IMR-90 (cell line): ENCODE results near the gene TTC7B. TPM values are rescaled to one million over a fixed set of nuclear protein-coding genes. Genes with fewer than 3 reads are reported as not detected.

Experiments
- ATAC-seq: fragments of 200-7000 bp; cut with Tn5 transposase; 2 replicates; pipeline ENCODE4 v1.9.1; 2020; ENCODE audit warnings: low read depth, mild to moderate bottlenecking, moderate library complexity
- BruUV-seq: library from RNA; stranded (reverse); fragments of 400-500 nt; replicated peaks from 2 replicates; lab custom pipeline; 2021; lab: Mats Ljungman, UMichigan
- CTCF ChIA-PET: fragments of 300-600 bp; formaldehyde crosslinking; extraction: SDS; loops from one replicate; lab custom pipeline; 2021; ENCODE audit warnings: antibody characterized with exemption; lab: Yijun Ruan, JAX
- POLR2A ChIA-PET: fragments of 300-600 bp; sonication (Branson Sonifier 250); formaldehyde crosslinking; loops from one replicate; lab custom pipeline; 2022; ENCODE audit warnings: antibody characterized with exemption; ENCODE audit not compliant: unreplicated experiment; lab: Charles Lee
- DNase-seq: peaks from one replicate; pipeline ENCODE4 v3.0.0; 2013
- H2AFZ ChIP-seq: replicated peaks from 2 replicates; pipeline ENCODE3; 2013; ENCODE audit warnings: low read length, mild to moderate bottlenecking; ENCODE audit not compliant: poor library complexity
- H2AK5ac ChIP-seq: 2 replicates; pipeline ENCODE4 v1.6.1; 2013; ENCODE audit warnings: low read depth, low read length, inconsistent platforms
- H2AK9ac ChIP-seq: replicated peaks from 2 replicates; pipeline ENCODE3; 2013; ENCODE audit warnings: mild to moderate bottlenecking, low read depth, low read length, moderate library complexity; ENCODE audit not compliant: poor library complexity
- H2BK120ac ChIP-seq: 2 replicates; pipeline ENCODE4 v1.6.1; 2013; ENCODE audit warnings: low read depth, low read length, inconsistent platforms
- H2BK15ac ChIP-seq: 3 replicates; pipeline ENCODE4 v1.6.1; 2013; ENCODE audit warnings: low read depth, low read length, inconsistent platforms
- H2BK20ac ChIP-seq: 2 replicates; pipeline ENCODE4 v1.6.1; 2013; ENCODE audit warnings: low read depth, mild to moderate bottlenecking, inconsistent platforms, low read length, moderate library complexity
- H2BK5ac ChIP-seq: 2 replicates; pipeline ENCODE4 v1.6.1; 2013; ENCODE audit warnings: mild to moderate bottlenecking, low read depth, low read length, inconsistent platforms; ENCODE audit not compliant: poor library complexity, severe bottlenecking
- H3K14ac ChIP-seq: replicated peaks from 2 replicates; pipeline ENCODE4 v1.6.1; 2013; ENCODE audit warnings: low read depth, low read length, inconsistent platforms
- H3K18ac ChIP-seq: 2 replicates; pipeline ENCODE4 v1.6.1; 2013; ENCODE audit warnings: low read depth, low read length, control low read depth
- H3K23ac ChIP-seq: 2 replicates; pipeline ENCODE4 v1.6.1; 2013; ENCODE audit warnings: low read depth, low read length, inconsistent platforms
- H3K27ac ChIP-seq: 2 replicates; pipeline ENCODE4 v1.5.1; 2013; ENCODE audit warnings: mild to moderate bottlenecking, control low read depth, low read length; ENCODE audit not compliant: insufficient read depth
- H3K27me3 ChIP-seq: 2 replicates; pipeline ENCODE4 v1.6.1; 2013; ENCODE audit warnings: low read length; ENCODE audit not compliant: control insufficient read depth, insufficient read depth
- H3K36me3 ChIP-seq: 2 replicates; pipeline ENCODE4 v1.6.1; 2013; ENCODE audit warnings: low read length, mixed read lengths; ENCODE audit not compliant: control insufficient read depth, insufficient read depth
- H3K4ac ChIP-seq: 2 replicates; pipeline ENCODE4 v1.6.1; 2013; ENCODE audit warnings: low read depth, low read length, inconsistent platforms
- H3K4me1 ChIP-seq: 2 replicates; pipeline ENCODE4 v1.6.1; 2013; ENCODE audit warnings: low read length, mixed read lengths; ENCODE audit not compliant: control insufficient read depth, insufficient read depth
- H3K4me2 ChIP-seq: 2 replicates; pipeline ENCODE4 v1.6.1; 2013; ENCODE audit warnings: low read depth, mild to moderate bottlenecking, control low read depth, low read length, moderate library complexity
- H3K4me3 ChIP-seq: 2 replicates; pipeline ENCODE4 v1.5.1; 2013; ENCODE audit warnings: low read depth, mild to moderate bottlenecking, control low read depth, low read length, moderate library complexity; ENCODE audit not compliant: insufficient read depth
- H3K56ac ChIP-seq: 2 replicates; pipeline ENCODE4 v1.6.1; 2013; ENCODE audit warnings: low read length, inconsistent platforms; ENCODE audit not compliant: insufficient read depth; ENCODE audit errors: extremely low read depth
- H3K79me1 ChIP-seq, 2 experiments: 2 replicates each; pipeline ENCODE4 v1.6.1; 2013; ENCODE audit warnings: low read length in 2 of 2, inconsistent platforms in 1 of 2, low read depth in 1 of 2
- H3K9ac ChIP-seq: 2 replicates; pipeline ENCODE4 v1.6.1; 2013; ENCODE audit warnings: low read depth, low read length, control low read depth
- H3K9me1 ChIP-seq: 2 replicates; pipeline ENCODE4 v1.6.1; 2013; ENCODE audit warnings: low read length, inconsistent platforms; ENCODE audit not compliant: insufficient read depth
- H3K9me3 ChIP-seq: 2 replicates; pipeline ENCODE4 v1.6.1; 2013; ENCODE audit warnings: low read length; ENCODE audit not compliant: control insufficient read depth, insufficient read depth
- H4K20me1 ChIP-seq: 2 replicates; pipeline ENCODE4 v1.6.1; 2013; ENCODE audit warnings: low read length, inconsistent platforms; ENCODE audit not compliant: insufficient read depth
- H4K5ac ChIP-seq: 2 replicates; pipeline ENCODE4 v1.6.1; 2013; ENCODE audit warnings: mild to moderate bottlenecking, low read depth, low read length, control low read depth
- H4K8ac ChIP-seq, 2 experiments: 2 replicates each; pipeline ENCODE4 v1.6.1; 2013; ENCODE audit warnings: low read depth in 2 of 2, low read length in 2 of 2, control low read depth in 1 of 2, inconsistent platforms in 1 of 2
- H4K91ac ChIP-seq: 2 replicates; pipeline ENCODE4 v1.6.1; 2013; ENCODE audit warnings: low read depth, low read length, inconsistent platforms; ENCODE audit not compliant: insufficient read depth
- BHLHE40 ChIP-seq: fragments of 150-350 bp; IDR thresholded peaks from 2 replicates; pipeline ENCODE4 v1.6.1; 2016; ENCODE audit warnings: mild to moderate bottlenecking, low read depth, low read length
- CEBPB ChIP-seq: IDR thresholded peaks from 2 replicates; pipeline ENCODE4 v1.6.1; 2012; ENCODE audit warnings: low read depth, low read length, improper control_type of control experiment
- CHD1 ChIP-seq: IDR thresholded peaks from 2 replicates; pipeline ENCODE4 v1.6.1; 2012; ENCODE audit warnings: low read depth, low read length, improper control_type of control experiment
- FOS ChIP-seq: fragments of 150-350 bp; IDR thresholded peaks from 2 replicates; pipeline ENCODE4 v1.6.1; 2016; ENCODE audit warnings: low read depth, low read length
- NFE2L2 ChIP-seq: fragments of 150-350 bp; IDR thresholded peaks from 2 replicates; pipeline ENCODE4 v1.6.1; 2016; ENCODE audit warnings: low read depth, mild to moderate bottlenecking, low read length
- POLR2A ChIP-seq: IDR thresholded peaks from 2 replicates; pipeline ENCODE4 v1.6.1; 2012; ENCODE audit warnings: mild to moderate bottlenecking, low read depth, low read length
- RAD21 ChIP-seq: IDR thresholded peaks from 2 replicates; pipeline ENCODE4 v1.6.1; 2012; ENCODE audit warnings: low read length, improper control_type of control experiment
- SMC3 ChIP-seq: fragments of 150-350 bp; IDR thresholded peaks from 2 replicates; pipeline ENCODE4 v1.6.1; 2016; ENCODE audit warnings: low read depth, mild to moderate bottlenecking, antibody characterized with exemption, low read length, moderate library complexity
- WGBS, 2 experiments: methylation state at CpG; one replicate each; pipeline versions ENCODE4 v1.1.5 to v1.1.7; 2013; ENCODE audit warnings: missing lambda C conversion rate in 2 of 2; ENCODE audit not compliant: insufficient read length in 1 of 2; ENCODE audit errors: extremely low coverage in 2 of 2; 5-methylcytosine and 5-hydroxymethylcytosine counted together
- dilution Hi-C: fragments of 300-500 bp; cut with HindIII; formaldehyde crosslinking; loops from one replicate; pipeline ENCODE4 v1.14.3; 2018; ENCODE audit warnings: low sequenced_read_pairs; ENCODE audit not compliant: unreplicated experiment
- in situ Hi-C: fragments of 300-500 bp; cut with MboI; formaldehyde crosslinking; loops from 3 replicates; pipeline ENCODE4 v1.14.3; 2019; ENCODE audit warnings: low sequenced_read_pairs, inconsistent platforms, mixed read lengths
- intact Hi-C: fragments of 100-400 bp; cut with micrococcal nuclease; formaldehyde crosslinking; loops from 2 replicates; pipeline ENCODE4 v1.10.0; 2022
- polyA plus RNA-seq, 3 experiments: library from polyadenylated mRNA; depleted of rRNA; stranded (reverse); fragments of >200 nt; gene quantifications; 2 replicates each; pipeline ENCODE4 v1.2.3, GENCODE V29; 2012; ENCODE audit warnings: low replicate concordance in 1 of 3
- total RNA-seq: library from RNA; depleted of rRNA; stranded (reverse); fragments of >200 nt; gene quantifications from 2 replicates; pipeline ENCODE4 v1.2.3, GENCODE V29; 2012
- TF ChIP-seq, protein P1 (sequence below): conservative IDR thresholded peaks from 2 replicates; pipeline ENCODE4 v1.5.1; 2012; ENCODE audit warnings: mild to moderate bottlenecking, low read depth, low read length, improper control_type of control experiment
- TF ChIP-seq, protein P2 (sequence below): fragments of 150-350 bp; IDR thresholded peaks from 2 replicates; pipeline ENCODE4 v1.6.1; 2016; ENCODE audit warnings: low read depth, mild to moderate bottlenecking, low read length, moderate library complexity, borderline replicate concordance

The TTC7B gene
- total and polyA plus RNA-seq, 2 of the 4 experiments (the other 2 are of a cell fraction) = 18.1 to 35.3 TPM

DNA sequence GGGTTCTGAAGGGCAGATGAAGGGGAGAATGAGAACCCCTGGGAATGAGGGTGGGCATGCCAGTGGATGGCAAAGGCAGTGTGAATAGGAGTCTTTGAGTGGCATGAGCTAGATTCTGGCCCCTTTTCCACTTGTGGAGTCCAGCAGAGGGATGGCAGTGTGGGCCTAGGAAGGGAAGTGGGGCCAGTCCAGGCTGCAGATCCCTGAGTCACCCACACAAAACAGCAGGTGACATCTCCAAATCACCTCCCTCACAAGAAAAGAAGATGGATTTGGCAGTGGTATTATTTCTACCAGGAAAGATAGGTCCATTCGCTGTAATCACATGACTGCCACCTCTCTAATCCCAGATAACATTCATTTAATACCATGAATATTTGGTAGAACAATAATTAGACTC, 151.3 kb downstream of the TTC7B start:
- Histone ChIP-seq H4K91ac (no peak overlapping the region; the same call in 1 of the 2 replicates), H3K56ac (no peak overlapping the region), H2AK9ac (no peak overlapping the region), H4K20me1 (0 out of 2 replicates have a peak, but pooled peaks cover 2% of the 10 kb centered on the region), H3K23ac (no peak overlapping the region; the same call in 1 of the 2 replicates), H3K4me2 (peak overlapping the region; percentile 18; the same call in 1 of the 2 replicates), H2AFZ (no peak overlapping the region), H3K14ac (peak overlapping the region; percentile 69; the same call in 1 of the 2 replicates), H2BK120ac (peak overlapping the region; percentile 13; the same call in 1 of the 2 replicates), H3K79me1 (no peaks in the 10 kb centered on the region), H3K9ac (no peak overlapping the region), H3K4me3 (no peak overlapping the region), H3K4ac (peak overlapping the region; percentile 26), H2BK5ac (no peak overlapping the region), H3K36me3 (no peaks in the 10 kb centered on the region), H3K4me1 (peaks cover 8% of the 10 kb centered on the region; the same call in 1 of the 2 replicates), H3K27ac (peak overlapping the region; percentile 48; the same call in 1 of the 2 replicates), H3K27me3 (no peaks in the 10 kb centered on the region), H2BK20ac (no peak overlapping the region), H4K5ac (peak overlapping the region; percentile 8), H3K9me3 (no peaks in the 10 kb centered on the region), H2AK5ac (peak overlapping the region; percentile 69; the same call in 1 of the 2 replicates), H3K9me1 (no peaks in the 10 kb centered on the region), H4K8ac (peak overlapping the region in 1 of 2 experiments; percentile 27; a peak in 1 of 4 replicates), H2BK15ac (no peak overlapping the region; the same call in 2 of the 3 replicates), H3K18ac (peak overlapping the region; percentile 5)
- no CpG with 5 or more reads among the region's 1 CpG for WGBS, 2 experiments
- BruUV-seq = no TSS peak
- ChIA-PET CTCF (no interaction called here), POLR2A (no interaction called here)
- DNase-seq (no peak), ATAC-seq (no peak; the same call in 1 of the 2 replicates)
- no peak for TF ChIP-seq FOS
- TF ChIP-seq SMC3 = no peak
- TF ChIP-seq CEBPB = no peak
- TF ChIP-seq NFE2L2 = no peak
- no peak for TF ChIP-seq CHD1
- TF ChIP-seq, protein P1, sequence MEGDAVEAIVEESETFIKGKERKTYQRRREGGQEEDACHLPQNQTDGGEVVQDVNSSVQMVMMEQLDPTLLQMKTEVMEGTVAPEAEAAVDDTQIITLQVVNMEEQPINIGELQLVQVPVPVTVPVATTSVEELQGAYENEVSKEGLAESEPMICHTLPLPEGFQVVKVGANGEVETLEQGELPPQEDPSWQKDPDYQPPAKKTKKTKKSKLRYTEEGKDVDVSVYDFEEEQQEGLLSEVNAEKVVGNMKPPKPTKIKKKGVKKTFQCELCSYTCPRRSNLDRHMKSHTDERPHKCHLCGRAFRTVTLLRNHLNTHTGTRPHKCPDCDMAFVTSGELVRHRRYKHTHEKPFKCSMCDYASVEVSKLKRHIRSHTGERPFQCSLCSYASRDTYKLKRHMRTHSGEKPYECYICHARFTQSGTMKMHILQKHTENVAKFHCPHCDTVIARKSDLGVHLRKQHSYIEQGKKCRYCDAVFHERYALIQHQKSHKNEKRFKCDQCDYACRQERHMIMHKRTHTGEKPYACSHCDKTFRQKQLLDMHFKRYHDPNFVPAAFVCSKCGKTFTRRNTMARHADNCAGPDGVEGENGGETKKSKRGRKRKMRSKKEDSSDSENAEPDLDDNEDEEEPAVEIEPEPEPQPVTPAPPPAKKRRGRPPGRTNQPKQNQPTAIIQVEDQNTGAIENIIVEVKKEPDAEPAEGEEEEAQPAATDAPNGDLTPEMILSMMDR = no peak
- no peak for TF ChIP-seq RAD21
- no peak for TF ChIP-seq BHLHE40
- TF ChIP-seq POLR2A = no peak
- TF ChIP-seq, protein P2, sequence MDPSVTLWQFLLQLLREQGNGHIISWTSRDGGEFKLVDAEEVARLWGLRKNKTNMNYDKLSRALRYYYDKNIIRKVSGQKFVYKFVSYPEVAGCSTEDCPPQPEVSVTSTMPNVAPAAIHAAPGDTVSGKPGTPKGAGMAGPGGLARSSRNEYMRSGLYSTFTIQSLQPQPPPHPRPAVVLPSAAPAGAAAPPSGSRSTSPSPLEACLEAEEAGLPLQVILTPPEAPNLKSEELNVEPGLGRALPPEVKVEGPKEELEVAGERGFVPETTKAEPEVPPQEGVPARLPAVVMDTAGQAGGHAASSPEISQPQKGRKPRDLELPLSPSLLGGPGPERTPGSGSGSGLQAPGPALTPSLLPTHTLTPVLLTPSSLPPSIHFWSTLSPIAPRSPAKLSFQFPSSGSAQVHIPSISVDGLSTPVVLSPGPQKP = no peak
- intact Hi-C loops (no loop called here), dilution Hi-C loops (no loop called here), in situ Hi-C loops (no loop called here)
